Sciatic nerve (tissue), 2 donors: Measurements from ENCODE around the gene INF2. TPM values are rescaled to one million over a fixed set of nuclear protein-coding genes. Genes with fewer than 3 reads are reported as not detected.

Experiments used
- ATAC-seq: fragments of 200-7000 bp; cut with Tn5 transposase; one replicate; pipeline ENCODE4 v1.9.1; 2020; ENCODE audit warnings: mild to moderate bottlenecking, moderate library complexity
- DNase-seq: peaks from one replicate; pipeline ENCODE4 v3.0.0-alpha.2; 2020; ENCODE audit warnings: low spot score
- intact Hi-C: fragments of 100-400 bp; cut with DNase I; formaldehyde crosslinking; loops from one replicate; pipeline ENCODE4 v1.14.2; 2022
- total RNA-seq: library from RNA; stranded (reverse); fragmentation: NEBNext Ultra II Directional; extraction: Animal tissue kit (Norgen Biotek cat#: 25700); gene quantifications from one replicate; pipeline ENCODE4 v1.2.1, GENCODE V29; 2021
- donor health status: DM: no; HTN: no; CAD: no.
- donor health status: DM: no; HTN: no; CAD: no.

Gene INF2
- total RNA-seq, 1 donor from 2014 or later, result 343 TPM

- intact Hi-C loops, result loop anchor here (5.0 kb wide), 1 partner anchor 57 kb away; no protein-coding TSS in a partner anchor
- DNase-seq, result no peak
- ATAC-seq, result no peak
Observed at GRCh38 chr14:104709387-104710039, 20.1 kb downstream of the INF2 start.

- intact Hi-C loops, result no loop called here
- ATAC-seq (no peak), DNase-seq (no peak)
Observed at GRCh38 chr14:104710071-104710735, 20.8 kb downstream of the INF2 start.

GRCh38 chr14:104712881-104713734, 23.7 kb downstream of the INF2 start:
- intact Hi-C loops, result no loop called here
- ATAC-seq (no peak), DNase-seq (no peak)

GRCh38 chr14:104714066-104714465, 24.6 kb downstream of the INF2 start:
- ATAC-seq, result no peak
- DNase-seq, result no peak
- intact Hi-C loops, result no loop called here

- DNase-seq (no peak), ATAC-seq (no peak)
- intact Hi-C loops, result no loop called here
Observed at GRCh38 chr14:104714681-104715080, 25.3 kb downstream of the INF2 start.

- DNase-seq (no peak), ATAC-seq (no peak)
- intact Hi-C loops, result no loop called here
Observed at GRCh38 chr14:104715416-104715815, 26.0 kb downstream of the INF2 start.

GRCh38 chr14:104715871-104716270, 26.5 kb downstream of the INF2 start:
- no peak for DNase-seq
- intact Hi-C loops, result no loop called here
- ATAC-seq, result no peak

- intact Hi-C loops, result no loop called here
- ATAC-seq (no peak), DNase-seq (no peak)
Observed at GRCh38 chr14:104717137-104717536, 27.7 kb downstream of the INF2 start.

- DNase-seq, result no peak
- intact Hi-C loops, result no loop called here
- no peak for ATAC-seq
Observed at GRCh38 chr14:104717646-104718045, 28.2 kb downstream of the INF2 start.

GRCh38 chr14:104718147-104718546, 28.7 kb downstream of the INF2 start:
- DNase-seq (no peak), ATAC-seq (no peak)
- intact Hi-C loops, result no loop called here

- intact Hi-C loops, result no loop called here
- ATAC-seq, result no peak
Observed at GRCh38 chr14:104718871-104719270, 29.5 kb downstream of the INF2 start.

GRCh38 chr14:104719343-104719742, 29.9 kb downstream of the INF2 start:
- no peak for DNase-seq
- intact Hi-C loops, result no loop called here
- no peak for ATAC-seq

More at GRCh38 chr14:104718871-104719270, 29.5 kb downstream of the INF2 start:
- no peak for DNase-seq

- no peak for ATAC-seq
- intact Hi-C loops, result no loop called here
- no peak for DNase-seq
Observed at GRCh38 chr14:104721505-104722431, 32.4 kb downstream of the INF2 start.

GRCh38 chr14:104722938-104723650, 33.7 kb downstream of the INF2 start:
- intact Hi-C loops, result no loop called here
- DNase-seq (no peak), ATAC-seq (no peak)

GRCh38 chr14:104723651-104724406, 34.4 kb downstream of the INF2 start, which contains the start of gene ADSS1:
Gene ADSS1, plus strand, starts transcription at chr14:104724229. Its CDS starts 42 bp downstream, at chr14:104724271.
- peak; percentile 62 for ATAC-seq
- intact Hi-C loops, result no loop called here
- peak; percentile 86 for DNase-seq

- ATAC-seq, result peak; percentile 9
Observed at GRCh38 chr14:104724407-104724980, 35.1 kb downstream of the INF2 start.

More at GRCh38 chr14:104724407-104724980, 35.1 kb downstream of the INF2 start:
- intact Hi-C loops, result no loop called here
- peak; percentile 78 for DNase-seq
